ENCODE measurements around the gene CDH4. TPM values are rescaled to one million over a fixed set of nuclear protein-coding genes. Genes with fewer than 3 reads are reported as not detected.

CDH4 gene
- total and polyA plus RNA-seq, 10 donors, result 0.30 to 20.1 (median 7.7) TPM

GRCh38 chr20:61868466-61869090 lies 616.5 kb downstream of the CDH4 start:
- DNase-seq, result no peak
- H3K27me3 ChIP-seq (replicated peaks in 1 of 7), result peaks cover 0 to 6% (median 0%) of the 10 kb centered on the region in 7 donors
- H3K36me3 ChIP-seq, result no peaks in the 10 kb centered on the region
- no peak overlapping the region for H3K27ac ChIP-seq
- peaks cover 0 to 33% (median 9%) of the 10 kb centered on the region in 8 donors for H3K9me3 ChIP-seq
- intact Hi-C loops (cut with DNase I; ENCODE audit: low total_unique reads), result no loop called here
- TF ChIP-seq POLR2A (IDR thresholded peaks at IDR 0.05) (no peak), CTCF (IDR thresholded peaks at IDR 0.05 in 8 of 11, conservative IDR thresholded peaks at IDR 0.05 in 3 of 11) (no peak), POLR2AphosphoS5 (IDR thresholded peaks at IDR 0.05) (no peak)
- no peak overlapping the region for H3K4me3 ChIP-seq
- H3K4me1 ChIP-seq, result no peaks in the 10 kb centered on the region
- 68 to 89% (median 82%) methylated on average over 4 to 13 of the region's 13 CpGs for WGBS, 5 donors

- no peaks in the 10 kb centered on the region for H3K4me1 ChIP-seq
- H3K9me3 ChIP-seq, result peaks cover 0 to 25% (median 7%) of the 10 kb centered on the region in 8 donors
- no peak overlapping the region for H3K27ac ChIP-seq
- H3K27me3 ChIP-seq (replicated peaks in 1 of 7), result peaks cover 0 to 2% (median 0%) of the 10 kb centered on the region in 7 donors
- intact Hi-C loops (cut with DNase I; ENCODE audit: low total_unique reads), result no loop called here
- no peaks in the 10 kb centered on the region for H3K36me3 ChIP-seq
- no peak for TF ChIP-seq POLR2AphosphoS5 (IDR thresholded peaks at IDR 0.05)
- TF ChIP-seq POLR2A (IDR thresholded peaks at IDR 0.05), result no peak
- TF ChIP-seq CTCF (IDR thresholded peaks at IDR 0.05 in 8 of 11, conservative IDR thresholded peaks at IDR 0.05 in 3 of 11), result no peak
- WGBS, 5 donors, result 68 to 86% (median 74%) methylated on average over 17 to 24 of the region's 24 CpGs
- DNase-seq, result no peak
- H3K4me3 ChIP-seq, result no peak overlapping the region
These were observed 617.9 kb downstream of the CDH4 start for GRCh38 chr20:61869750-61870507.

GRCh38 chr20:61871160-61871559 lies 619.1 kb downstream of the CDH4 start:
- WGBS, 5 donors, result 78 to 87% (median 84%) methylated on average over 6 of the region's 6 CpGs

More at GRCh38 chr20:61871160-61871559, 619.1 kb downstream of the CDH4 start:
- intact Hi-C loops (cut with DNase I; ENCODE audit: low total_unique reads), result no loop called here
- no peaks in the 10 kb centered on the region for H3K4me1 ChIP-seq
- H3K27ac ChIP-seq, result no peak overlapping the region
- TF ChIP-seq POLR2A (IDR thresholded peaks at IDR 0.05), result no peak
- TF ChIP-seq CTCF (IDR thresholded peaks at IDR 0.05 in 8 of 11, conservative IDR thresholded peaks at IDR 0.05 in 3 of 11), result no peak
- no peak for TF ChIP-seq POLR2AphosphoS5 (IDR thresholded peaks at IDR 0.05)
- peaks cover 0 to 14% (median 0%) of the 10 kb centered on the region in 8 donors for H3K9me3 ChIP-seq
- peaks cover 0 to 2% (median 0%) of the 10 kb centered on the region in 7 donors for H3K27me3 ChIP-seq (replicated peaks in 1 of 7)
- no peaks in the 10 kb centered on the region for H3K36me3 ChIP-seq
- H3K4me3 ChIP-seq, result no peak overlapping the region
- DNase-seq, result no peak
